ENCODE results near the gene LYST. TPM values are rescaled to one million over a fixed set of nuclear protein-coding genes. Genes with fewer than 3 reads are reported as not detected.

LYST gene
- total and polyA plus RNA-seq, 2 of the 8 experiments (the other 6 are each of a cell fraction or from before 2014, with no cell fraction given), result 0.29 to 0.58 TPM

- Histone ChIP-seq H2AK5ac (ENCODE audit: low read depth, low read length) (no peak overlapping the region), H3K79me1 (ENCODE audit: low read depth, low read length) (no peaks in the 10 kb centered on the region), H3K9ac (replicated peaks in 1 of 4; ENCODE audit: extremely low read depth in 1 of 4, low read depth in 3 of 4, low read length in 3 of 4) (no peak overlapping the region), H3K27me3 (replicated peaks in 1 of 4; ENCODE audit: control insufficient read depth in 3 of 4, extremely low read depth in 1 of 4, insufficient read depth in 3 of 4, low read length in 3 of 4) (no peaks in the 10 kb centered on the region; a peak in 1 of 7 replicates), H2BK20ac (ENCODE audit: low read length) (no peak overlapping the region), H3K14ac (ENCODE audit: insufficient read length) (no peak overlapping the region), H3K9me3 (ENCODE audit: insufficient read depth in 2 of 2, low read depth in 1 of 2, low read length in 1 of 2) (no peaks in the 10 kb centered on the region), H2AFZ (ENCODE audit: low read length) (peak overlapping the region; percentile 61; the same call in 1 of the 2 replicates), H4K20me1 (replicated peaks in 1 of 2; ENCODE audit: control insufficient read depth in 1 of 2, insufficient read depth in 2 of 2, low read length in 2 of 2) (no peaks in the 10 kb centered on the region), H3K36me3 (ENCODE audit: control insufficient read depth in 2 of 4, insufficient read depth in 4 of 4, low read length in 3 of 4) (no peaks in the 10 kb centered on the region), H3K27ac (ENCODE audit: low read depth, low read length) (no peak overlapping the region), H2BK15ac (ENCODE audit: low read length) (no peak overlapping the region), H2BK120ac (replicated peaks; ENCODE audit: low read depth, low read length) (no peak overlapping the region), H4K91ac (replicated peaks; ENCODE audit: insufficient read length, low read length) (no peak overlapping the region), H3K79me2 (ENCODE audit: control insufficient read depth in 1 of 2, insufficient read depth in 2 of 2, low read length in 2 of 2) (no peaks in the 10 kb centered on the region), H4K5ac (ENCODE audit: insufficient read length, low read depth, low read length) (no peak overlapping the region), H2BK12ac (ENCODE audit: low read depth, low read length) (no peak overlapping the region), H3K56ac (replicated peaks; ENCODE audit: insufficient read length, low read depth, low read length) (no peak overlapping the region), H3K18ac (ENCODE audit: extremely low read depth, low read length) (no peak overlapping the region; the same call in 1 of the 2 replicates), H3K23me2 (ENCODE audit: low read depth, low read length) (no peaks in the 10 kb centered on the region), H3K4me3 (ENCODE audit: extremely low read depth in 1 of 4, insufficient read depth in 2 of 4, low read depth in 3 of 4, low read length in 4 of 4) (no peak overlapping the region), H3K4me1 (replicated peaks in 1 of 4; ENCODE audit: control insufficient read depth in 3 of 4, insufficient read depth in 4 of 4, low read length in 3 of 4) (peaks cover 0 to 6% (median 0%) of the 10 kb centered on the region in 4 experiments; a peak in 1 of 7 replicates), H3K23ac (ENCODE audit: insufficient read length) (no peak overlapping the region), H3K4me2 (ENCODE audit: insufficient read depth in 1 of 2, low read depth in 2 of 2, low read length in 2 of 2) (peak overlapping the region in 1 of 2 experiments; percentile 37; a peak in 1 of 4 replicates), H3K4ac (replicated peaks; ENCODE audit: insufficient read length, low read depth, low read length) (no peak overlapping the region), H2BK5ac (ENCODE audit: low read depth, low read length) (no peak overlapping the region), H4K8ac (ENCODE audit: extremely low read depth, insufficient read depth, low read length) (no peak overlapping the region)
- ChIA-PET CTCF (ENCODE audit: partially characterized antibody) (no interaction called here), POLR2A (ENCODE audit: partially characterized antibody) (no interaction called here)
- DNase-seq (ENCODE audit: low read depth in 1 of 2, low spot score in 2 of 2) (no peak), FAIRE-seq (peak; percentile 50)
- TF ChIP-seq CHD2 (IDR thresholded peaks at IDR 0.05; ENCODE audit: low read length), result no peak
- TF ChIP-seq EGR1 (IDR thresholded peaks at IDR 0.05; ENCODE audit: borderline replicate concordance, low read depth, low read length), result no peak
- TF ChIP-seq POU5F1 (IDR thresholded peaks at IDR 0.05; ENCODE audit: low read depth, low read length), result 0 out of 2 replicates have a peak, but pooled peaks have one; percentile 10
Observed at GRCh38 chr1:235775246-235775860, 91.4 kb downstream of the LYST start.

Data from H1 (cell line).